Omental fat pad (tissue), 4 donors: ENCODE results near the gene SH3BGRL. TPM values are rescaled to one million over a fixed set of nuclear protein-coding genes. Genes with fewer than 3 reads are reported as not detected.

ENCODE experiments used
- ATAC-seq: fragments of 150-250 bp; one replicate; pipeline ENCODE4 v1.9.1; 2016; ENCODE audit warnings: mild to moderate bottlenecking, moderate library complexity; ENCODE audit not compliant: low FRiP score
- DNase-seq: peaks from one replicate; pipeline ENCODE4 v3.0.0-alpha.2; 2019; ENCODE audit warnings: low spot score
- total RNA-seq, 4 donors: library from RNA; depleted of rRNA; stranded (reverse); fragments of >200 nt; gene quantifications; one replicate each; pipeline ENCODE4 v1.1.0, GENCODE V29; 2016
- TF ChIP-seq, protein P1 (sequence below), 3 donors: fragments of 450-650 bp; IDR thresholded peaks; one replicate each; pipeline ENCODE4 v1.5.1; 2016 to 2017; ENCODE audit warnings: antibody characterized with exemption in 3 of 3, mild to moderate bottlenecking in 3 of 3, moderate library complexity in 2 of 3

The SH3BGRL gene
- total RNA-seq, 4 donors from 2014 or later, result 103 to 143 (median 122) TPM

DNA sequence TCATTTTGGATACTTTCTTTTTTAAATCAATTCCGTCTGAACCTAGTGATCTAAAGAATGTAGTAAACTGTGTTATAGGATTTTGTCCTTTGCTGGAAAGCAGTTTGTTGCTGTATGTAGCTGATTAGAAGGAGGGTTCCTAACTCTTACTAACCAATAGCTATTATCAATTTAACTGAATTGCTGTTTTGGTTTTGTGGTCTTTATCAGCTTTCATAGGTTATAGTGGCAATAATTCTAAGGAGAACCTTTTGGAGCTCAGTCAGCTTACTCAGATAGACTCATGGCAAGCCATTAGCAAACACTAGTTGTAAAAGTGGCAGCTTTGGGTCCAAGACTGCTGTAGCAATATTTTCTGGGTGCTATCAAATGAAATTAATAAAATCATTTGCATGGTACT is 29.6 kb downstream of the SH3BGRL start:
- TF ChIP-seq, protein P1, sequence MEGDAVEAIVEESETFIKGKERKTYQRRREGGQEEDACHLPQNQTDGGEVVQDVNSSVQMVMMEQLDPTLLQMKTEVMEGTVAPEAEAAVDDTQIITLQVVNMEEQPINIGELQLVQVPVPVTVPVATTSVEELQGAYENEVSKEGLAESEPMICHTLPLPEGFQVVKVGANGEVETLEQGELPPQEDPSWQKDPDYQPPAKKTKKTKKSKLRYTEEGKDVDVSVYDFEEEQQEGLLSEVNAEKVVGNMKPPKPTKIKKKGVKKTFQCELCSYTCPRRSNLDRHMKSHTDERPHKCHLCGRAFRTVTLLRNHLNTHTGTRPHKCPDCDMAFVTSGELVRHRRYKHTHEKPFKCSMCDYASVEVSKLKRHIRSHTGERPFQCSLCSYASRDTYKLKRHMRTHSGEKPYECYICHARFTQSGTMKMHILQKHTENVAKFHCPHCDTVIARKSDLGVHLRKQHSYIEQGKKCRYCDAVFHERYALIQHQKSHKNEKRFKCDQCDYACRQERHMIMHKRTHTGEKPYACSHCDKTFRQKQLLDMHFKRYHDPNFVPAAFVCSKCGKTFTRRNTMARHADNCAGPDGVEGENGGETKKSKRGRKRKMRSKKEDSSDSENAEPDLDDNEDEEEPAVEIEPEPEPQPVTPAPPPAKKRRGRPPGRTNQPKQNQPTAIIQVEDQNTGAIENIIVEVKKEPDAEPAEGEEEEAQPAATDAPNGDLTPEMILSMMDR (IDR thresholded peaks at IDR 0.05), result no peak
- ATAC-seq (no peak), DNase-seq (no peak)

DNA sequence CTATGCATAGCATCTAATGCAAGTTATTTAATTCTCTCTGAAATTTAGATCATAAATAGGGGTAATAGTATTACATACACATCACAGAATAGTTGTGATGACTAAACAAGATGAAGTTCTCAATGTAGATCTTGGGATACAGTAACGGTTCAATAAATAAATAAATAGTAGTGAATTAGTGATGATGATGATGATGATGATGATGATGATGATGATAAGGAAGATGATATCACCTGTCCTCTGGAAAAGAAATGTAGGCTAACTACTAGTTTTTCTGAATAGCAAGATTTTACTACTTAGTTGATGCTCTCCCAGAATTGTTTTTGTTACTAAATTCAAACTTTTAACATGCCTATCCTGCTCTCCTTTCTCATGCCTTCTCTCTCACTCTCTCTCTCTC is 30.3 kb downstream of the SH3BGRL start:
- DNase-seq (no peak), ATAC-seq (no peak)
- TF ChIP-seq, protein P1 (IDR thresholded peaks at IDR 0.05), result no peak

DNA sequence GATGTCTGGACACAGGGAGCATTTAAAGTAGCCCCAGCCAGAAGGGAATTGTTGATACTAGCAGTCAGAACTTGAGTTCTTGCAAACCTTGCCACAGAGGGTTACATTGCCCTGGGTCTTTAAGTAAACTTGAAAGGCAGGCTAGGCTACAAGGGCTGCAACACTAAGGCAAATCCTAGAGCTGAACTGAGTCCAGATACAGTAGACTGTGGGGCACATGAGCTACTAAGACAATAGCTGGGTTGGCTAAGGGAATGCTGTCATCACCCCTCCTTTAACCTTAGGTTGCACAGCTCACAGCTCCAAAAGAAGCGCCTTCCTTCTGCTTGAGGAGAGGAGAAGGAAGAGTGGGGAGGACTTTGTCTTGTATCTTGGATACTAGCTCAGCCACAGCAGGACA is 35.6 kb downstream of the SH3BGRL start:
- DNase-seq (no peak), ATAC-seq (no peak)
- TF ChIP-seq, protein P1 (IDR thresholded peaks at IDR 0.05), result no peak

DNA sequence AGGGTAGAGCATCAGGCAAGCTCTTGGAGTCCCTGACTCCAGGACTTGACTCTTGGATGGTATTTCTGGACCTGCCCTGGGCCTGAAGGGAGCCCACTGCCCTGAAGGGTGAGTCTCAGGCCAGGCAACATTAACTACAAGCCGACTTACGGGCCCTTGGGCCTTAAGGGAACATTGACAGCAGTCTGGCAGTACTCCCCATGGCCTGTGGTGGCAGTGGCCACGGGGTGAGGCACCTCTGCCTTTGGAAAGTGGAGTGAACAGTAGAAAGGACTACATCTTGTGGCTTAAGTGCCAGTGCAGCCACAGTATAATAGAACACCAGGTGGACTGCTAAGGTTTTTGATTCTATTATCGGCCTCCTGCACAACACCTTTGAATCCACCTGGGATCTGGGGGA is 36.3 kb downstream of the SH3BGRL start:
- DNase-seq (no peak), ATAC-seq (no peak)
- TF ChIP-seq, protein P1 (IDR thresholded peaks at IDR 0.05), result no peak

DNA sequence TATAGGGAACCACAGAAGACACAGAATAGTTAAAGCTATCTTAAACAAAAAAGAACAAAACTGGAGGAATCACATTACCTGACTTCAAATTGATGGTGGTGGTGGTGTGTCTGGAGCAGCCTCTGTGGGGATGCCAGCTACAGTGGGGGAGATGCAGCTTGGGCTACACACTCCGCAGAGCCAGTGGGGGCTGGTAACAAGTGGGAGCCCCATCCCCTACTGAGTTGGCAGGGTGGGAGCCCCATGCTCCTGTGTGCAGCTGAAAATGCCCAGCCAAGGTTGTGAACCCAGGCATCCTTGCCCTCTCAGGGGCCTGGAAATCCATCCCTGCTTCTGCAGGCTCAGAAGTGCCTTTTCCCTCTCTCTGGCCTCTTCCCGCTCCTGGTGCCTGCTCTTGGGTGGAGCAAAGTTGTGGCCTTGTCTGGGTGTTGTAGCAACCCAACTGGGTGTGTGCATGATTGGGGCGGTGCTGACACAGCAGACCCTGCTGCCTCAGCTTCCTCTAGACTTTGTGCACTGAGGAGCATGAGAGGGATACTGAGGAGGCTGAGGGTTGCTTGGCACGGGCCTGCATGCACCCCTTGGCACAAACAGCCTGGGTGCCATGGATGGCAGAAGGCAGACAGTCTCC is 38.9 kb downstream of the SH3BGRL start:
- DNase-seq (no peak), ATAC-seq (no peak)
- TF ChIP-seq, protein P1 (IDR thresholded peaks at IDR 0.05), result no peak

DNA sequence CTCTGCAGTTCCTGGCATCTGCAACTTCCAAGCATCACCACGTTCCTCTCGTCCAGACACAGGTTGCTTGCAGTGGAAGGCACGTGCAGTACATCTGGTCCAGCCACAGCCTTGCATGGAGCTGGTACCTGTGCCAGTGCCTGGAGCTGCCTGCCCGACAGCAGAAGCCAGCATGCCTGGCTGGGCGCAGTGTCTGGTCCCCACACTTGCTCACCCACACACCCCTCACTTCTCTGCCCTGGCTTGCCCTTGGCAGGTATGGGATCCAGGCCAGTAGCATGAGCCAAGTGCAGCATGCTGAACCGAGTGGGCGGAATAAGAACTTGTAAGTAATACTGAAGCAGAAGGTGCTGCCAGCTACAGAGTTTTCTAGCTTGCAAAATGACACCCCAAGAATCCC is 39.9 kb downstream of the SH3BGRL start:
- DNase-seq, result no peak
- TF ChIP-seq, protein P1 (IDR thresholded peaks at IDR 0.05), result no peak
- ATAC-seq, result no peak

DNA sequence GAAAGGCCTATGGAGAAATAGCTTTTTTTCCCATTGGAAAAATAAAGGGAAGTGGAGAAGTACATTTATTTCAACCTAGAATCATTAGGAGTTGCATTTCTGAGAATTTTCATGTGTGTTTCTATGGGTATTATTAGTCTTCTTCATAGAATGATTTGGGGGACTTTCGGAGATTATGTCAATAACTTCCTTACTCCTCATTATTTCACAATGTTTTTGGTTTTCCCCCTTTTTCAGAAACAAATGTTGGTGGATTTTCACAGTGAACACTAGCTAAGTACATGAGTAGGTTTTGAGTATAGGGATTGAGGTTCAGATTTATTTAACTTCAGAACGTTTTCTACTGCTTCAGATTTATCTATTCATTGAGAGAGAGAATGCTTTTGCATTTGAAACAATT is 54.0 kb downstream of the SH3BGRL start:
- DNase-seq, result no peak
- TF ChIP-seq, protein P1 (IDR thresholded peaks at IDR 0.05), result no peak
- no peak for ATAC-seq
